ENCODE measurements around the gene SEC24D.
"Not testable (repeated sequence)": the region's sequence is repeated elsewhere in the genome, so short reads cannot be mapped to it uniquely, and the experiment has no call there.

SEC24D gene, protein sequence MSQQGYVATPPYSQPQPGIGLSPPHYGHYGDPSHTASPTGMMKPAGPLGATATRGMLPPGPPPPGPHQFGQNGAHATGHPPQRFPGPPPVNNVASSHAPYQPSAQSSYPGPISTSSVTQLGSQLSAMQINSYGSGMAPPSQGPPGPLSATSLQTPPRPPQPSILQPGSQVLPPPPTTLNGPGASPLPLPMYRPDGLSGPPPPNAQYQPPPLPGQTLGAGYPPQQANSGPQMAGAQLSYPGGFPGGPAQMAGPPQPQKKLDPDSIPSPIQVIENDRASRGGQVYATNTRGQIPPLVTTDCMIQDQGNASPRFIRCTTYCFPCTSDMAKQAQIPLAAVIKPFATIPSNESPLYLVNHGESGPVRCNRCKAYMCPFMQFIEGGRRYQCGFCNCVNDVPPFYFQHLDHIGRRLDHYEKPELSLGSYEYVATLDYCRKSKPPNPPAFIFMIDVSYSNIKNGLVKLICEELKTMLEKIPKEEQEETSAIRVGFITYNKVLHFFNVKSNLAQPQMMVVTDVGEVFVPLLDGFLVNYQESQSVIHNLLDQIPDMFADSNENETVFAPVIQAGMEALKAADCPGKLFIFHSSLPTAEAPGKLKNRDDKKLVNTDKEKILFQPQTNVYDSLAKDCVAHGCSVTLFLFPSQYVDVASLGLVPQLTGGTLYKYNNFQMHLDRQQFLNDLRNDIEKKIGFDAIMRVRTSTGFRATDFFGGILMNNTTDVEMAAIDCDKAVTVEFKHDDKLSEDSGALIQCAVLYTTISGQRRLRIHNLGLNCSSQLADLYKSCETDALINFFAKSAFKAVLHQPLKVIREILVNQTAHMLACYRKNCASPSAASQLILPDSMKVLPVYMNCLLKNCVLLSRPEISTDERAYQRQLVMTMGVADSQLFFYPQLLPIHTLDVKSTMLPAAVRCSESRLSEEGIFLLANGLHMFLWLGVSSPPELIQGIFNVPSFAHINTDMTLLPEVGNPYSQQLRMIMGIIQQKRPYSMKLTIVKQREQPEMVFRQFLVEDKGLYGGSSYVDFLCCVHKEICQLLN

DNA sequence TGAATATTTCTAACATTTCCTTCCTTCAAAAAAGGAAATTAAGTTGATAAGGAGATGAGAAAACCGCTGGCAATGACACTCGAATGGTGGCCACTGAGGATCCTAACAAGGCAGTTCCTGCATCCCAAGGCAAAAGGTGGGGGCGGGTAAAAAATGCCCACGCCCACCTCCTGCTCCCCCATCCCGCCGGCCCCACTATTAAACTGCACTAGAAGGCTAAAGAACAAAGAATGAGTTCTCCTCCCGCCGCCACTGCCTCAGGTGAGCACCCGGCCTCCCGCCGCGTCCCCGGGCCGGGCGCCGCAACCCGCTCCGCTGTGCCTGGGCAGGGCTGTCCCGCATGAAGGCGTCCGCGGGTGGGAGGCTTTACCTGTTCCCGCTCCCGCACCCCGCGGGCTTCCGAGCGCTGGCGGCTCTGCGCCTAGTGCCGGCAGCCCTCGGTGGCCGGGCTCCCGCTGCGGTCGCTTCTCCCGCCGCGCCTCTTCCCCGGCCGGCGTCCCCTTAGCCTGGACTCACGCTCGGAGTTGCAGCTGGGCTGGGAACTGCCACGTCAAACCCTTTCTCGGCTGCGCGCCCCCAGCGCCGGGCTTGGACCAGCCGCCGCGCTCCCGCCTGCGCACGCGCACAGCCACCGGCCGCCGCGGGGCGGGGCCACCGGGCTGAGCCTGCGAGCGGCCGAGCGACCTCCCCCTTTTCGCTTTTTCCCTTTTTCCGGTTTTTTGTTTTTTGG is at the start of gene SEC24D:
Gene SEC24D, minus strand, starts transcription at position 556 of the 730 bp plus-strand sequence. CDS start 2,430 bp downstream, outside the sequence.
- peak; percentile 69 for DNase-seq (ENCODE audit: low spot score)

DNA sequence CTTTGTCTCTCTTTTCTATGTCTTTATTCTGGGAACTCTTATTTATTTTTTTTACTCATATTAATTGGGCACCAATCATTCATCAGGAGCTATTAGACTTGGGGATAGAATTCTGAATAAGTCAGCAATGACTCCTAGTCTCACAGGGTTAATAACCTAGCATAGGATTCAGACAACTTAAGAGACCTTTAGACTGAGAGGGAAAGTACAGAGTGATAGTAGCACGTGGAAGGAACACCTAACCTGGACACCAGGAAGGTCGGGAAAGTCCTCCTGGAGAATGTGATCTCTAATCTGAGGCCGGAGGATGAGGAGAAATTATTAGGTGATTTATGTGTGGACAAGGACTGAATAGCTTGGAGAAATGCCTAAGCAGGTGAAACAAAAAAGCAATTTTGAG is 48.8 kb upstream of the SEC24D start:
- no peak for DNase-seq (ENCODE audit: low spot score)

DNA sequence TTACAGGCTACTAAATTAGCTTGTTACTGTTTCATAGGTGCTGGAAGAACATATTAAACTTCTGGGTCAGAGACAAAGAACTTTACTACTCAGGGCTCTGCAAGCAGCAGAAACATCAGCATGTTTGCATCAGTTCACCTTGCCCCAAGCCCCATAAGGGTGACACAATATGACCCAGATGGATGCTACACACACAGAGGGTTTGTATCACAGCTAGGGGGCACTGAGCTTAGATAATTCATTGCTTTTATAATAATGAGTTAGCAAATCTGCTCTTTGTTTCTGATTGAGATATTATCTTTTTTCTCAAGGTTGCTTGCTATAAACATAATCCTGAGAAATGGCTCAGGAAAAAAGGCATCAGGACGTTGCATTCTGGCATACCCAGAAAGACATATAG is 47.9 kb upstream of the SEC24D start:
- DNase-seq (ENCODE audit: low spot score): no peak

GRCh38 chr4:118881512-118882146 is 45.7 kb upstream of the SEC24D start:
- DNase-seq (ENCODE audit: low spot score): no peak

DNA sequence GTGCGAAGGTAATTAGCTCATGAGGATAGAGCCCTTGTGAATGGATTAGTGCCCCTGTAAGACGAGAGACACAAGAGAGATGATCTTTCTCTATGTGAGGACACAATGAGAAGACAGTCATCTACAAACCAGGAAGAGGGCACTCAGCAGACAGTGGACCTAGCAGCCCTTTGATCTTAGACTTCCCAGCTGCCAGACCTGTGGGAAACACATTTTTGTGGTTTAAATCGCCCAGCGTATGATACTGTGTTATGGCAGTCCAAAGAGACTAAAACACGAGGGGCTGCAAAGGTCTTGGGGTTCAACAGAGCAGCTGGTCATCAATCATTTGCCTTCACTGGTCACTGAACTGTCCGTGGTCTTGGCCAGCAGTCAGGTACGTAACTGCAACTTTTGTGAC is 43.5 kb upstream of the SEC24D start:
- no peak for DNase-seq (ENCODE audit: low spot score)

- not testable (repeated sequence) for DNase-seq (ENCODE audit: low spot score)
Observed at GRCh38 chr4:118878507-118878906, 42.6 kb upstream of the SEC24D start.

DNA sequence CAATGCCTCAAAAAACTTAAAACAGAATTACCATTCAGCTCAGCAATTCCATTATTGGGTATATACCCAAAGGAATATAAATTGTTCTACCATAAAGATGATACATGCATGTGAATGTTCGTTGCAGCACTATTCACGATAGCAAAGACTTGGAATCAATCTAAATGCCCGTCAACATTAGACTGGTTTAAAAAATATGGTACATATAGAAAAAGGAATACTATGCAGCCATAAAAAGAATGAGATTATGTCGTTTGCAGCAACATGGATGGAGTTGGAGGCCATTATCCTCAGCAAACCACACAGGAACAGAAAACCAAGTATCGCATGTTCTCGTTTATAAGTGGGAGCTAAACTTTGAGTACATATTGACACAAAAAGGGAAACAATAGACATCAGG is 41.9 kb upstream of the SEC24D start:
- no peak for DNase-seq (ENCODE audit: low spot score)

GRCh38 chr4:118872181-118872580 is 36.3 kb upstream of the SEC24D start:
- no peak for DNase-seq (ENCODE audit: low spot score)

GRCh38 chr4:118869808-118870342 is 33.9 kb upstream of the SEC24D start:
- DNase-seq (ENCODE audit: low spot score): no peak

DNA sequence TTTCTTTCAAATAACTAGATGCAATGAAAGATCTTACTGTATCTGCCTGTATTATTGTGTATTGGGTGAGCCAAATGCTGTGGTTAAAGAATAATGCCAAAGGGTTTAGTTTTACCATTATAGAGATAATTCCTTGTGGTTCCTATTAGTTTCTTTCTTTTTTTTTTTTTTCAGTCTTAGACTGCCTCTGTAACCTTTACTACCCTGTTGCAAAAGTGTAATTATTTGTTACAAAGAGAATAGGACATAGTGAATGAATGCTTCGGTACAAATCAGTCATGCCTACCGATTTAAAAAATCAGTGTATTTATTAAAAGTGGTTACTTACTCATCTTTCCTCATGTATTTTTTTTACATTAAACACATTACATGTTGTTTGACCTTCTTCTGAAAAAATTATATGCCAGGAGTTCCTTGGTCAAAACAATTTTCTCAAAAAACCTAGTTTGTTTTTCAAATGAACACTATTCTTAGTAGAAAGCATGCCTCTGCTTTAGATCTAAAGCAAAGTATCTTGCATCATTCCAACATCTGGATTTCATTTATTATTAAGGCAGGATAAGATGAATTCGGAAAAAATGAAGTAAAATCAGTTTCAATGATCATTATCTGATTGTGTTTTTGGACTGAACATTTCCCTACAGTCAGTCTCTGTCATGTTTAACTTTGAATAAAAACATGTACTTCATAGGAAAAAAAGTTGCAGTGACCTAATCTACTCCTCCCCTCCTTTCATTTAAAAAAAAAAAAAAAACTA is 31.6 kb upstream of the SEC24D start:
- no peak for DNase-seq (ENCODE audit: low spot score)

DNA sequence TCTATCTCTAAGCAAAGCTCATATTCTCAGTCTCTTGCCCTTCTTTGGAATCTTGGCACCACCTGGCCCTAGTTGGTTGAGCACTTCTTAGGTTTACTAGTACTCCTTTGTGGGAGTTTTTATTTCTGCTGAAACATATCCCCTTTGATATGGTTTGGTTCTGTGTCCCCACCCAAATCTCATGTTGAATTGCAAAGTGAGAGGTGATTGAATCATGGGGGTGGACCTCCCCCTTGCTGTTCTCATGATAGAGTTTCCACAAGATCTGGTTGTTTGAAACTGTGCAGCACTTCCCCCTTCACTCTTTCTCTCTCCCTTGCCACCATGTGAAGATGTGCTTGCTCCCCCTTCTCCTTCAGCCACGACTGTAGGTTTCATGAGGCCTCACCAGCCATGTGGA is 30.5 kb upstream of the SEC24D start:
- DNase-seq (ENCODE audit: low spot score): no peak

DNA sequence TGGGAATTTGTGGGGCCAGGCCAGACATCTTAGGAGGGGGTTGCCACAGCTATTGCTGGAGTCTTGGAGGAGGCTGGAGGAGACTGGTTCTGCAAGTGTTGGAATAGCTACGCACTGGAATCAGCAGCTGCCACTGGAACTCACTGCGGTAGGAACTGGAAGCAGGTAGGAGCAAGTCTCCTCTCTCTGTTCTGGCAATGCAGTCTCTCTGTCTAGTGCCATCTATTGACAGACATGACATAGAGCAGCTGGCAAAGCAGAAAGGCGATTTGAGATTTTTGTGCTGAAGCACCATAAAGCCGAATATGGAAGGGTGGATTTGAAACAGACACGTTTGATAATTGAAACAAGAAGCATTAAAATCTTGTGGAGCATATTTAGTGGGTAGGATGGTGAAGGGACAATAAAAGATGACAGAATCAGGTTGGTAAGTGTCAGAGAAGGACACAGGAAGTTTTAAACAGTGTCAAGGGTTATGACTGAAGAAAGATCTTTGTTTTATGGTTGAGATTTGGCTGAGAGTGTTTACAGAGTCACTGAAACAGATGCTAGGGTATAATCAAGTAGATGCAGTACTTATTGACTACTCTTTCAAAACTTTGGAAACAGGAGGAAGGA is 29.3 kb upstream of the SEC24D start:
- peak; percentile 8 for DNase-seq (ENCODE audit: low spot score)

DNA sequence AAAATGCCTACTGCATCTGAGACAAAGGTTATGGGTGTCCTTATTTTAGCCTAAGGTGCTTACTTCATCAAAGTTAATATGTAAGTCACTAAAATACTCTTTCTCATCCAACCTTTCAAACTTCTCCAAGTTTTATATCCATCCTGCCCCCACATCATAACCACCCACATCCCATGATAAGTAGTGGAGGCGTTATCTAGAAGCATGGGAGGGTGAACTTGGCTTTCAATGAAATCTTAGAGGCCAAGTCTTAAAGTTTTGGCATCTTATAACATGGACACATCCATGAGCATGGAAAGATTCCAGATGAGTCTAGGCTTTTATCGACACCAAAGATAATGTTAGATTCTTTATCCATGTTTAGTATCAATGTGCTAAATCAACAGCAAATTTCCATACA is 22.9 kb upstream of the SEC24D start:
- no peak for DNase-seq (ENCODE audit: low spot score)

DNA sequence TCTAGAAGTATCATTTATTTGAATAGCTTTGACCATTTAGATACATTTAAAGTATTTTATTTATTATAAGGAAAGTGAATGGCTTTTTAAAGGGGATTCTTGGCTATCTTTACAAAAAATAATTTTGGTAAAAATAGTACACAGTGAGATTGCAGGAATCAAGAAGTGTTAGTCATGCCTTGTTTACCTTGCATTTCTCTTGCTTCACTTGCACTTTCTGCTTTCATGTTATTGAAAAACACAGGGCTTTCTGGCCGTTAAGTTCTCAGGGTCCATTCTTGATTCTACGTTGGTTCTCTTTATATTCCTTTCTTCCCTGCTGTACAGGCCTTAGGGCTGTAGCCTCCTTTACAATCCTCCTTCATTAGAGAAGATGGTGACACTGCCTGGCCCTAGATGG is 21.8 kb upstream of the SEC24D start:
- no peak for DNase-seq (ENCODE audit: low spot score)

GRCh38 chr4:118850488-118851173 is 14.7 kb upstream of the SEC24D start:
- DNase-seq (ENCODE audit: low spot score): no peak

DNA sequence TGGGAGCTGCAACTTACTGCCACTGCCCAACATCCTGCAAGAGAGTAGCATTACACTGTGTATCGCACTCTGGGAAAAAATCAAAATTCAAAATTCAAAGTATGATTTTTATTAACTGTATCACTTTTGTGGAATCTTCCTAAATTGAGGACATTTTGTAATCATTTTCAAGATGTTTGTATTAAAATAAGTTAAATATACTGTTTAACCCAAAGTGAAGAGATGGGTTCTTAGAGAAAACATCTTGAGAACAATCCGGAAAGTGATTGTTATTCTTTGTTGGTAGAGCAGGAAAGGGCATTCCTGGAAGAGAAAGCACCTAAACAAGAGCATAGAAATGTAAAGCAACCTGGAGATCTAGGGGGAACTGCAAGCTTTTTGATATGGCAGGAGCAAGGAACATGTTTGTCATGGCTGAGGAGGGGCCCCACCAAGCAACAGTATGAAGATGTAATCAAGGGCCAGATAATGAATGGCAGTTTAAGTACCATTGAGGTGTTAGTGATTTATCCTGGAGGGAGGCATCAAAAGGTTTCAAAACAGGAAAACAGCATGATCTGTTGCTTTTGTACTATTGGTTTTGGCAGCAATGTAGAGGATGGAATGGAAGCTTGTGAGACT is 14.1 kb upstream of the SEC24D start:
- no peak for DNase-seq (ENCODE audit: low spot score)

DNA sequence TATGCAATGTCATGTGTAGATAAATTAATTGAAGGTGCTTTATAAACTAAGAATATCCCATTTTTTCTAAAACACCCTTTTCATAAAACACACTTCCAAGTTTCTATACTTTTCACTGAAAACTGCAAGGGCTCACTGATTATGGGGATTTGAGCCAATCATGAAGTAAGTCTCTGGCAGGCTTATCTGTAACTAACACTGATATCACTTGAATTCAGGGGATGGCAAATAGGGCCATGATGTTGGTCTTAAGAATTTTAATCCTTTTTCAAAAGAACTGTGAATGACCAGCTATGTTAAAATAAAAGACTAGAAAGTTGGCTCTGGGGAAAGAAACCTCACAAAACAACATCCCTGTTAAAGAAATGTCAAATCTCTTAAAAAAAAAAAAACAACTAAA is 13.0 kb upstream of the SEC24D start:
- no peak for DNase-seq (ENCODE audit: low spot score)

GRCh38 chr4:118848242-118848641 is 12.3 kb upstream of the SEC24D start:
- DNase-seq (ENCODE audit: low spot score): no peak

GRCh38 chr4:118846979-118847378 is 11.1 kb upstream of the SEC24D start:
- DNase-seq (ENCODE audit: low spot score): no peak
